Mesendoderm (in vitro differentiated cells): ENCODE data around the gene TMEM171.

ENCODE experiments used
- DNase-seq: peaks from one replicate; pipeline ENCODE4 v3.0.0; 2013
- H2AK5ac ChIP-seq: 2 replicates; pipeline ENCODE4 v1.6.1; 2013; ENCODE audit warnings: low read length, inconsistent platforms
- H2BK120ac ChIP-seq: 2 replicates; pipeline ENCODE4 v1.6.1; 2013; ENCODE audit warnings: low read depth, mild to moderate bottlenecking, low read length, moderate library complexity, mixed read lengths
- H2BK15ac ChIP-seq: replicated peaks from 2 replicates; pipeline ENCODE4 v1.6.1; 2013; ENCODE audit warnings: low read depth, mild to moderate bottlenecking, moderate library complexity
- H2BK5ac ChIP-seq: 2 replicates; pipeline ENCODE4 v1.6.1; 2013; ENCODE audit warnings: low read length, inconsistent platforms
- H3K18ac ChIP-seq: 2 replicates; pipeline ENCODE4 v1.6.1; 2013; ENCODE audit warnings: mild to moderate bottlenecking, low read length, mixed read lengths
- H3K23ac ChIP-seq: one replicate; pipeline ENCODE4 v1.6.1; 2013; ENCODE audit warnings: low read length
- H3K27ac ChIP-seq: 2 replicates; pipeline ENCODE4 v1.5.1; 2013; ENCODE audit warnings: low read depth, mild to moderate bottlenecking, inconsistent platforms, low read length, moderate library complexity
- H3K27me3 ChIP-seq: 2 replicates; pipeline ENCODE4 v1.6.1; 2013; ENCODE audit warnings: low read length, control low read depth, mild to moderate bottlenecking, inconsistent platforms; ENCODE audit not compliant: insufficient read depth, poor library complexity
- H3K36me3 ChIP-seq: 2 replicates; pipeline ENCODE4 v1.6.1; 2013; ENCODE audit warnings: low read length, inconsistent platforms; ENCODE audit not compliant: control insufficient read depth, insufficient read depth
- H3K4ac ChIP-seq: one replicate; pipeline ENCODE4 v1.6.1; 2013; ENCODE audit warnings: low read depth, mild to moderate bottlenecking, low read length, moderate library complexity
- H3K4me1 ChIP-seq: 2 replicates; pipeline ENCODE4 v1.6.1; 2013; ENCODE audit warnings: low read depth, low read length, inconsistent platforms; ENCODE audit not compliant: control insufficient read depth
- H3K4me2 ChIP-seq: 2 replicates; pipeline ENCODE4 v1.6.1; 2013; ENCODE audit warnings: low read length
- H3K4me3 ChIP-seq: 2 replicates; pipeline ENCODE4 v1.5.1; 2013; ENCODE audit warnings: mild to moderate bottlenecking, low read length
- H3K56ac ChIP-seq: one replicate; pipeline ENCODE4 v1.6.1; 2013; ENCODE audit warnings: low read length
- H3K79me1 ChIP-seq: 2 replicates; pipeline ENCODE4 v1.6.1; 2013; ENCODE audit warnings: low read length, inconsistent platforms
- H3K79me2 ChIP-seq: 2 replicates; pipeline ENCODE4 v1.6.1; 2013; ENCODE audit warnings: mild to moderate bottlenecking, low read length; ENCODE audit not compliant: control insufficient read depth, insufficient read depth
- H3K9ac ChIP-seq: 2 replicates; pipeline ENCODE4 v1.6.1; 2013; ENCODE audit warnings: low read length, inconsistent platforms
- H4K5ac ChIP-seq: one replicate; pipeline ENCODE4 v1.6.1; 2013; ENCODE audit warnings: low read length
- H4K8ac ChIP-seq: one replicate; pipeline ENCODE4 v1.6.1; 2013; ENCODE audit warnings: low read depth, mild to moderate bottlenecking, control low read depth, low read length, moderate library complexity
- WGBS: extraction: QIAGEN DNeasy Blood & Tissue Kit; methylation state at CpG from one replicate; pipeline ENCODE4 v1.1.7; 2013; ENCODE audit warnings: low lambda C conversion rate, missing lambda C conversion rate; ENCODE audit not compliant: insufficient coverage; ENCODE audit errors: extremely low coverage; 5-methylcytosine and 5-hydroxymethylcytosine counted together

TMEM171 gene

GRCh38 chr5:73149540-73149939 is 29.2 kb downstream of the TMEM171 start:
- Histone ChIP-seq H2BK15ac (no peak overlapping the region), H2AK5ac (no peak overlapping the region), H3K9ac (no peak overlapping the region), H2BK5ac (no peak overlapping the region), H3K27me3 (no peaks in the 10 kb centered on the region), H3K4me2 (no peak overlapping the region), H2BK120ac (no peak overlapping the region), H3K79me2 (no peaks in the 10 kb centered on the region), H3K18ac (no peak overlapping the region), H3K4ac (no peak overlapping the region), H4K8ac (no peak overlapping the region), H4K5ac (no peak overlapping the region), H3K79me1 (no peaks in the 10 kb centered on the region), H3K56ac (no peak overlapping the region), H3K36me3 (no peaks in the 10 kb centered on the region), H3K4me1 (no peaks in the 10 kb centered on the region), H3K4me3 (no peak overlapping the region), H3K27ac (no peak overlapping the region), H3K23ac (no peak overlapping the region)
- no peak for DNase-seq
- WGBS = no CpG with 5 or more reads among the region's 3 CpGs

- Histone ChIP-seq H4K8ac (no peak overlapping the region), H3K79me1 (no peaks in the 10 kb centered on the region), H4K5ac (no peak overlapping the region), H2AK5ac (no peak overlapping the region), H3K9ac (no peak overlapping the region), H3K27ac (no peak overlapping the region), H2BK15ac (no peak overlapping the region), H3K23ac (no peak overlapping the region), H3K4me1 (no peaks in the 10 kb centered on the region), H3K36me3 (no peaks in the 10 kb centered on the region), H2BK120ac (no peak overlapping the region), H3K27me3 (no peaks in the 10 kb centered on the region), H3K18ac (no peak overlapping the region), H3K4me2 (no peak overlapping the region), H3K79me2 (no peaks in the 10 kb centered on the region), H3K56ac (no peak overlapping the region), H2BK5ac (no peak overlapping the region), H3K4me3 (no peak overlapping the region), H3K4ac (no peak overlapping the region)
- no CpG with 5 or more reads among the region's 7 CpGs for WGBS
- no peak for DNase-seq
These were observed 30.5 kb downstream of the TMEM171 start for GRCh38 chr5:73150876-73151275.

GRCh38 chr5:73151766-73152410 is 31.5 kb downstream of the TMEM171 start:
- Histone ChIP-seq H3K9ac (no peak overlapping the region), H3K36me3 (no peaks in the 10 kb centered on the region), H3K23ac (no peak overlapping the region), H4K8ac (no peak overlapping the region), H3K4me3 (no peak overlapping the region), H3K27ac (no peak overlapping the region), H3K18ac (no peak overlapping the region), H3K4ac (no peak overlapping the region), H3K4me1 (no peaks in the 10 kb centered on the region), H2BK15ac (no peak overlapping the region), H4K5ac (no peak overlapping the region), H3K4me2 (no peak overlapping the region), H2AK5ac (no peak overlapping the region), H3K79me1 (no peaks in the 10 kb centered on the region), H3K27me3 (no peaks in the 10 kb centered on the region), H2BK5ac (no peak overlapping the region), H2BK120ac (no peak overlapping the region), H3K56ac (no peak overlapping the region), H3K79me2 (no peaks in the 10 kb centered on the region)
- no peak for DNase-seq
- no CpG with 5 or more reads among the region's 5 CpGs for WGBS

- Histone ChIP-seq H4K5ac (no peak overlapping the region), H3K4me2 (no peak overlapping the region), H3K23ac (no peak overlapping the region), H3K4ac (no peak overlapping the region), H4K8ac (no peak overlapping the region), H3K79me1 (no peaks in the 10 kb centered on the region), H3K4me1 (no peaks in the 10 kb centered on the region), H2AK5ac (no peak overlapping the region), H2BK15ac (no peak overlapping the region), H3K27ac (no peak overlapping the region), H3K4me3 (no peak overlapping the region), H3K56ac (no peak overlapping the region), H3K9ac (no peak overlapping the region), H2BK120ac (no peak overlapping the region), H3K36me3 (no peaks in the 10 kb centered on the region), H2BK5ac (no peak overlapping the region), H3K79me2 (no peaks in the 10 kb centered on the region), H3K18ac (no peak overlapping the region), H3K27me3 (no peaks in the 10 kb centered on the region)
- peak; percentile 72 for DNase-seq
- no CpG with 5 or more reads among the region's 14 CpGs for WGBS
These were observed 32.3 kb downstream of the TMEM171 start for GRCh38 chr5:73152411-73153388.

- H2BK5ac ChIP-seq = no peak overlapping the region
- H3K27ac ChIP-seq = no peak overlapping the region
- H3K4ac ChIP-seq = no peak overlapping the region
- H3K4me2 ChIP-seq = no peak overlapping the region
- no CpG with 5 or more reads among the region's 7 CpGs for WGBS
- no peak overlapping the region for H3K9ac ChIP-seq
- no peak overlapping the region for H2BK120ac ChIP-seq
- no peak overlapping the region for H4K5ac ChIP-seq
- no peak overlapping the region for H2BK15ac ChIP-seq
- no peaks in the 10 kb centered on the region for H3K4me1 ChIP-seq
- H3K4me3 ChIP-seq = no peak overlapping the region
- no peaks in the 10 kb centered on the region for H3K36me3 ChIP-seq
- H2AK5ac ChIP-seq = no peak overlapping the region
- no peak for DNase-seq
- H3K18ac ChIP-seq = no peak overlapping the region
- no peaks in the 10 kb centered on the region for H3K79me1 ChIP-seq
- no peak overlapping the region for H3K23ac ChIP-seq
- no peaks in the 10 kb centered on the region for H3K79me2 ChIP-seq
- no peak overlapping the region for H4K8ac ChIP-seq
- no peaks in the 10 kb centered on the region for H3K27me3 ChIP-seq
- H3K56ac ChIP-seq = no peak overlapping the region
These were observed 33.1 kb downstream of the TMEM171 start for GRCh38 chr5:73153513-73153912.
